GM23248 (cell line): ENCODE measurements around the gene HACD1. TPM values are rescaled to one million over a fixed set of nuclear protein-coding genes. Genes with fewer than 3 reads are reported as not detected.

Experiments
- DNase-seq: peaks from one replicate; pipeline ENCODE4 v3.0.0-alpha.2; 2015
- H2AFZ ChIP-seq: fragments of 200-600 bp; sonication (generic); 2 replicates; pipeline ENCODE4 v1.6.1; 2016; ENCODE audit warnings: antibody characterized with exemption
- H3F3A ChIP-seq: fragments of 200-600 bp; sonication (generic); 2 replicates; pipeline ENCODE4 v1.6.1; 2016; ENCODE audit warnings: mild to moderate bottlenecking, antibody characterized with exemption, mixed run types; ENCODE audit not compliant: insufficient read depth
- H3K27ac ChIP-seq: fragments of 200-600 bp; sonication (generic); 2 replicates; pipeline ENCODE4 v1.5.1; 2016; ENCODE audit warnings: mild to moderate bottlenecking
- H3K27me3 ChIP-seq: fragments of 200-600 bp; sonication (generic); replicated peaks from 2 replicates; pipeline ENCODE4 v1.6.1; 2016; ENCODE audit warnings: mild to moderate bottlenecking; ENCODE audit not compliant: insufficient read depth
- H3K36me3 ChIP-seq: fragments of 200-600 bp; sonication (generic); 2 replicates; pipeline ENCODE4 v1.6.1; 2016; ENCODE audit warnings: low read depth, mild to moderate bottlenecking
- H3K4me1 ChIP-seq: fragments of 200-600 bp; sonication (generic); 2 replicates; pipeline ENCODE4 v1.6.1; 2016; ENCODE audit warnings: mild to moderate bottlenecking; ENCODE audit not compliant: insufficient read depth
- H3K4me2 ChIP-seq: fragments of 200-600 bp; sonication (generic); one replicate; pipeline ENCODE4 v1.6.1; 2016; ENCODE audit warnings: mild to moderate bottlenecking; ENCODE audit not compliant: unreplicated experiment
- H3K4me3 ChIP-seq: fragments of 200-600 bp; sonication (generic); 2 replicates; pipeline ENCODE4 v1.5.1; 2016; ENCODE audit warnings: mild to moderate bottlenecking
- H3K79me2 ChIP-seq: fragments of 200-600 bp; sonication (generic); 2 replicates; pipeline ENCODE4 v1.6.1; 2016; ENCODE audit warnings: mild to moderate bottlenecking; ENCODE audit not compliant: insufficient read depth
- H3K9ac ChIP-seq: fragments of 200-600 bp; sonication (generic); 2 replicates; pipeline ENCODE4 v1.6.1; 2016; ENCODE audit warnings: mild to moderate bottlenecking
- H3K9me2 ChIP-seq: fragments of 200-600 bp; sonication (generic); 2 replicates; pipeline ENCODE4 v1.6.1; 2016; ENCODE audit warnings: mixed run types, mild to moderate bottlenecking, moderate library complexity; ENCODE audit not compliant: insufficient read depth
- H3K9me3 ChIP-seq: fragments of 200-600 bp; sonication (generic); one replicate; pipeline ENCODE4 v1.6.1; 2017; ENCODE audit warnings: low read depth
- H4K20me1 ChIP-seq: fragments of 200-600 bp; sonication (generic); 2 replicates; pipeline ENCODE4 v1.6.0; 2016; ENCODE audit not compliant: insufficient read depth
- EZH2 ChIP-seq: fragments of 200-600 bp; sonication (generic); IDR thresholded peaks from 2 replicates; pipeline ENCODE4 v1.6.1; 2018; ENCODE audit warnings: antibody characterized with exemption, mild to moderate bottlenecking; ENCODE audit not compliant: insufficient read depth, poor library complexity, severe bottlenecking
- EZH2phosphoT487 ChIP-seq: fragments of 200-600 bp; sonication (generic); IDR thresholded peaks from 2 replicates; pipeline ENCODE4 v1.6.1; 2018; ENCODE audit warnings: antibody characterized with exemption, moderate library complexity, mild to moderate bottlenecking, low read depth; ENCODE audit not compliant: insufficient read depth
- WGBS, 2 experiments: methylation state at CpG; one replicate each; pipeline ENCODE4 v1.1.6; 2015 to 2017; ENCODE audit warnings: low lambda C conversion rate in 2 of 2, low coverage in 1 of 2; ENCODE audit errors: missing lambda C conversion rate in 2 of 2; 5-methylcytosine and 5-hydroxymethylcytosine counted together
- in situ Hi-C: fragments of 300-500 bp; cut with MboI; formaldehyde crosslinking; loops from 2 replicates; pipeline ENCODE4 v1.15.0; 2020
- polyA plus RNA-seq: library from polyadenylated mRNA; unstranded; fragments of >200 nt; fragmentation: Nextera tagmentation; extraction: Ambion mirVana; gene quantifications from 2 replicates; pipeline ENCODE4 v1.2.1, GENCODE V29; 2016
- total RNA-seq: library from RNA; depleted of rRNA; stranded (reverse); fragments of >200 nt; shearing (Covaris generic); gene quantifications from 2 replicates; pipeline ENCODE4 v1.2.3, GENCODE V29; 2014

HACD1 gene
- total and polyA plus RNA-seq, 2 experiments from 2014 or later = 64.0 to 157 TPM

GRCh38 chr10:17655567-17656146, 38.5 kb upstream of the HACD1 start:
- Histone ChIP-seq H2AFZ (no peak overlapping the region), H3F3A (peaks cover 19% of the 10 kb centered on the region; the same call in 1 of the 2 replicates), H3K27me3 (no peaks in the 10 kb centered on the region), H3K4me3 (no peak overlapping the region), H3K9ac (no peak overlapping the region), H3K36me3 (no peaks in the 10 kb centered on the region), H3K9me2 (no peaks in the 10 kb centered on the region), H3K9me3 (no peaks in the 10 kb centered on the region), H4K20me1 (peaks cover 7% of the 10 kb centered on the region; the same call in 1 of the 2 replicates), H3K79me2 (peaks cover 100% of the 10 kb centered on the region), H3K27ac (no peak overlapping the region), H3K4me2 (no peak overlapping the region), H3K4me1 (peaks cover 37% of the 10 kb centered on the region)
- DNase-seq = no peak
- WGBS, 2 experiments = 83 to 85% methylated on average over 5 of the region's 5 CpGs
- in situ Hi-C loops = no loop called here
- TF ChIP-seq EZH2phosphoT487 = no peak
- no peak for TF ChIP-seq EZH2

- Histone ChIP-seq H3K27me3 (no peaks in the 10 kb centered on the region), H3K4me2 (no peak overlapping the region), H3K9ac (no peak overlapping the region), H3K36me3 (no peaks in the 10 kb centered on the region), H3K79me2 (peaks cover 100% of the 10 kb centered on the region), H3K9me3 (no peaks in the 10 kb centered on the region), H3K4me1 (peaks cover 37% of the 10 kb centered on the region), H2AFZ (no peak overlapping the region), H4K20me1 (peaks cover 7% of the 10 kb centered on the region; the same call in 1 of the 2 replicates), H3K9me2 (no peaks in the 10 kb centered on the region), H3K27ac (no peak overlapping the region), H3F3A (peaks cover 24% of the 10 kb centered on the region), H3K4me3 (no peak overlapping the region)
- no peak for TF ChIP-seq EZH2
- no peak for TF ChIP-seq EZH2phosphoT487
- no peak for DNase-seq
- 68 to 74% methylated on average over 3 of the region's 3 CpGs for WGBS, 2 experiments
- in situ Hi-C loops = no loop called here
Observed at GRCh38 chr10:17655009-17655408, 37.8 kb upstream of the HACD1 start.

GRCh38 chr10:17652585-17652984, 35.4 kb upstream of the HACD1 start:
- Histone ChIP-seq H3K4me2 (peak overlapping the region; percentile 34), H3K27ac (peak overlapping the region; percentile 15; the same call in 1 of the 2 replicates), H3K27me3 (no peaks in the 10 kb centered on the region), H3K36me3 (no peaks in the 10 kb centered on the region), H2AFZ (no peak overlapping the region), H3K9ac (no peak overlapping the region), H3K79me2 (peaks cover 100% of the 10 kb centered on the region), H3K9me2 (no peaks in the 10 kb centered on the region), H4K20me1 (peaks cover 7% of the 10 kb centered on the region; the same call in 1 of the 2 replicates), H3K4me1 (peaks cover 45% of the 10 kb centered on the region), H3K9me3 (no peaks in the 10 kb centered on the region), H3F3A (peaks cover 30% of the 10 kb centered on the region), H3K4me3 (no peak overlapping the region)
- no peak for TF ChIP-seq EZH2phosphoT487
- no peak for TF ChIP-seq EZH2
- DNase-seq = peak; percentile 44
- in situ Hi-C loops = no loop called here

GRCh38 chr10:17651896-17652295, 34.7 kb upstream of the HACD1 start:
- Histone ChIP-seq H3K79me2 (peaks cover 100% of the 10 kb centered on the region), H3F3A (peaks cover 30% of the 10 kb centered on the region), H3K9me2 (no peaks in the 10 kb centered on the region), H3K36me3 (no peaks in the 10 kb centered on the region), H3K27me3 (no peaks in the 10 kb centered on the region), H2AFZ (no peak overlapping the region), H3K27ac (peak overlapping the region; percentile 15), H3K4me1 (peaks cover 50% of the 10 kb centered on the region), H3K4me3 (peak overlapping the region; percentile 0; the same call in 1 of the 2 replicates), H4K20me1 (peaks cover 7% of the 10 kb centered on the region; the same call in 1 of the 2 replicates), H3K9ac (0 out of 2 replicates have a peak overlapping the region, but pooled peaks have one; percentile 5), H3K4me2 (peak overlapping the region; percentile 34), H3K9me3 (no peaks in the 10 kb centered on the region)
- no peak for TF ChIP-seq EZH2
- TF ChIP-seq EZH2phosphoT487 = no peak
- peak; percentile 56 for DNase-seq
- in situ Hi-C loops = no loop called here
